CD4-positive, alpha-beta memory T cell (primary cell): Measurements from ENCODE around the gene MBOAT7. TPM values are rescaled to one million over a fixed set of nuclear protein-coding genes. Genes with fewer than 3 reads are reported as not detected.
"Not testable (repeated sequence)": the region's sequence is repeated elsewhere in the genome, so short reads cannot be mapped to it uniquely, and the experiment has no call there.

Experiments
- CTCF ChIA-PET: fragments of 350-600 bp; sonication (Branson Sonifier 250); formaldehyde crosslinking; loops from one replicate; lab custom pipeline; 2021; ENCODE audit warnings: inconsistent platforms; ENCODE audit not compliant: partially characterized antibody; lab: Charles Lee
- POLR2A ChIA-PET: fragments of 350-600 bp; sonication (Branson Sonifier 250); formaldehyde crosslinking; loops from one replicate; lab custom pipeline; 2021; ENCODE audit not compliant: partially characterized antibody; lab: Charles Lee
- DNase-seq, 5 donors: peaks; one replicate each; pipeline versions ENCODE4 v3.0.0 to v3.0.0-alpha.2; 2020 to 2022; ENCODE audit warnings: mixed read lengths in 1 of 5
- H3K27ac ChIP-seq: one replicate; pipeline ENCODE4 v1.7.0; 2013; ENCODE audit warnings: low read depth, low read length
- H3K27me3 ChIP-seq: 2 replicates; pipeline ENCODE4 v1.7.0; 2013; ENCODE audit warnings: mild to moderate bottlenecking, low read length, moderate library complexity; ENCODE audit not compliant: insufficient read depth
- H3K36me3 ChIP-seq: 2 replicates; pipeline ENCODE4 v1.7.0; 2013; ENCODE audit warnings: mild to moderate bottlenecking, low read length, moderate library complexity; ENCODE audit not compliant: insufficient read depth
- H3K4me1 ChIP-seq: 2 replicates; pipeline ENCODE4 v1.7.0; 2013; ENCODE audit warnings: mild to moderate bottlenecking, low read length, moderate library complexity; ENCODE audit not compliant: insufficient read depth
- H3K4me3 ChIP-seq, 2 donors: one replicate each; pipeline ENCODE4 v1.7.0; 2013; ENCODE audit warnings: low read length in 2 of 2, mild to moderate bottlenecking in 1 of 2
- H3K9me3 ChIP-seq, 2 donors: one replicate each; pipeline ENCODE4 v1.7.0; 2013; ENCODE audit warnings: low read length in 2 of 2, control low read depth in 1 of 2; ENCODE audit not compliant: control insufficient read depth in 1 of 2
- H3K27ac Mint-ChIP-seq, 7 donors: one replicate each; pipeline ENCODE4 v1.8.0; 2020 to 2021; ENCODE audit warnings: mixed read lengths in 7 of 7, mild to moderate bottlenecking in 6 of 7, inconsistent platforms in 3 of 7, moderate library complexity in 3 of 7
- H3K27me3 Mint-ChIP-seq, 2 donors: one replicate each; pipeline ENCODE4 v1.8.0; 2020 to 2021; ENCODE audit warnings: mixed read lengths in 2 of 2
- H3K36me3 Mint-ChIP-seq, 2 donors: one replicate each; pipeline ENCODE4 v1.8.0; 2020 to 2021; ENCODE audit warnings: mixed read lengths in 2 of 2, inconsistent platforms in 1 of 2, mild to moderate bottlenecking in 1 of 2
- H3K4me1 Mint-ChIP-seq, 4 donors: one replicate each; pipeline ENCODE4 v1.8.0; 2020 to 2021; ENCODE audit warnings: mixed read lengths in 4 of 4, mild to moderate bottlenecking in 1 of 4
- H3K4me3 Mint-ChIP-seq, 8 donors: one replicate each; pipeline ENCODE4 v1.8.0; 2020 to 2021; ENCODE audit warnings: mixed read lengths in 8 of 8, mild to moderate bottlenecking in 7 of 8, moderate library complexity in 6 of 8, inconsistent platforms in 3 of 8
- H3K9me3 Mint-ChIP-seq, 8 donors: one replicate each; pipeline ENCODE4 v1.8.0; 2020 to 2021; ENCODE audit warnings: mixed read lengths in 8 of 8, mild to moderate bottlenecking in 5 of 8, inconsistent platforms in 3 of 8, moderate library complexity in 1 of 8
- intact Hi-C: fragments of 100-400 bp; cut with micrococcal nuclease; formaldehyde crosslinking; loops from one replicate; pipeline ENCODE4 v1.15.1; 2023
- polyA plus RNA-seq, 2 donors: library from polyadenylated mRNA; unstranded; fragments of 300-500 nt; fragmentation: Illumina TruSeq; gene quantifications; one replicate each; pipeline ENCODE4 v1.2.3, GENCODE V29; 2021
- total RNA-seq, 2 experiments: library from RNA; stranded (reverse); gene quantifications; one replicate each; pipeline ENCODE4 v1.2.3, GENCODE V29; 2021

The MBOAT7 gene
- total and polyA plus RNA-seq, 4 experiments from 2014 or later, result 16.0 to 55.5 (median 37.5) TPM

GRCh38 chr19:54186351-54186750, 3.0 kb downstream of the MBOAT7 start:
- H3K27me3 ChIP-seq, result no peaks in the 10 kb centered on the region
- intact Hi-C loops, result no loop called here
- no peak for DNase-seq
- H3K27ac Mint-ChIP-seq, result peak overlapping the region in 1 of 7 donors; percentile 96
- H3K36me3 ChIP-seq, result peaks cover 7% of the 10 kb centered on the region
- H3K9me3 Mint-ChIP-seq, result peaks cover 0 to 1% (median 0%) of the 10 kb centered on the region in 8 donors
- H3K4me3 ChIP-seq, result no peak overlapping the region
- ChIA-PET POLR2A (interaction anchor here (1.1 to 7.3 kb wide), 3 partner anchors 13 to 16 kb away, joined by 3 to 256 read pairs (median 6); partner anchors contain the start of genes RPS9 and TMC4), CTCF (interaction anchor here (0.9 to 4.5 kb wide), 2 partner anchors 19 to 81 kb away, joined by 3 to 37 read pairs; no protein-coding TSS in a partner anchor)
- peak overlapping the region in 2 of 8 donors; percentile 9 to 17 for H3K4me3 Mint-ChIP-seq
- H3K36me3 Mint-ChIP-seq, result peaks cover 7 to 22% of the 10 kb centered on the region in 2 donors
- peaks cover 20% of the 10 kb centered on the region for H3K4me1 ChIP-seq
- H3K27me3 Mint-ChIP-seq, result no peaks in the 10 kb centered on the region
- H3K27ac ChIP-seq, result no peak overlapping the region
- no peaks in the 10 kb centered on the region for H3K9me3 ChIP-seq
- H3K4me1 Mint-ChIP-seq, result peaks cover 10 to 35% (median 18%) of the 10 kb centered on the region in 4 donors

DNA sequence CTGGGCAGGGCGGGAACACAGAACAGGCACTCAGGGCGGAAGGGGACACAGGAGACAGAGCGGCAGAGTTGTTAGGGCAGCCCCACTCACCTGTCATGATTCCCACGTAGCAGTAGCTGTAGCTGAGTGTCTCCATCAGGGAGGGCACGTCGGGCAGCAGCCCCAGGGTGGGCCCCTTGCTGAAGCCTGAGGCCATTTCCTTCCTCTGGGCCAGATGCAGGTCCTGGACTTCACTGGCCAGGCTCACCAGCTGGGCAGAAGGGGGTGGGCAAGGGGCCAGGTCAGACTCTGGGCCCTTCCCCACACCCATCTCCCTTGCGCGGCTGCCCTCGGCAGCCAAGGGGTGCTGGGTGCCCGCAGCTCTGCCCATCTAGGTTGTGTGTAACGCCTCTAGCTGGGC, 5.9 kb downstream of the MBOAT7 start:
- H3K36me3 Mint-ChIP-seq, result peaks cover 12% of the 10 kb centered on the region in 2 donors
- H3K27ac Mint-ChIP-seq, result peak overlapping the region in 1 of 7 donors; percentile 25
- Histone ChIP-seq H3K4me3 (no peak overlapping the region), H3K4me1 (peaks cover 15% of the 10 kb centered on the region), H3K9me3 (no peaks in the 10 kb centered on the region), H3K27me3 (no peaks in the 10 kb centered on the region), H3K36me3 (peaks cover 10% of the 10 kb centered on the region), H3K27ac (no peak overlapping the region)
- ChIA-PET POLR2A (no interaction called here), CTCF (interaction anchor here (1.1 kb wide), 1 partner anchor 12 kb away, joined by 3 read pairs; no protein-coding TSS in a partner anchor)
- peaks cover 8 to 21% (median 12%) of the 10 kb centered on the region in 4 donors for H3K4me1 Mint-ChIP-seq
- DNase-seq, result no peak
- H3K4me3 Mint-ChIP-seq, result no peak overlapping the region
- H3K27me3 Mint-ChIP-seq, result no peaks in the 10 kb centered on the region
- no peaks in the 10 kb centered on the region for H3K9me3 Mint-ChIP-seq
- intact Hi-C loops, result no loop called here

- DNase-seq, H3K9me3 ChIP-seq, H3K27me3 ChIP-seq, H3K4me1 Mint-ChIP-seq, H3K27me3 Mint-ChIP-seq, intact Hi-C loops, H3K9me3 Mint-ChIP-seq, H3K27ac ChIP-seq, H3K4me1 ChIP-seq, POLR2A ChIA-PET, H3K36me3 ChIP-seq, H3K27ac Mint-ChIP-seq, H3K4me3 Mint-ChIP-seq, H3K4me3 ChIP-seq: not testable (repeated sequence)
- CTCF ChIA-PET, result interaction anchor here (1.0 kb wide), 1 partner anchor 84 kb away, joined by 3 read pairs; no protein-coding TSS in a partner anchor
- H3K36me3 Mint-ChIP-seq, result peaks cover 11 to 16% of the 10 kb centered on the region in 2 donors
Measured at GRCh38 chr19:54181894-54182293, 7.5 kb downstream of the MBOAT7 start.

DNA sequence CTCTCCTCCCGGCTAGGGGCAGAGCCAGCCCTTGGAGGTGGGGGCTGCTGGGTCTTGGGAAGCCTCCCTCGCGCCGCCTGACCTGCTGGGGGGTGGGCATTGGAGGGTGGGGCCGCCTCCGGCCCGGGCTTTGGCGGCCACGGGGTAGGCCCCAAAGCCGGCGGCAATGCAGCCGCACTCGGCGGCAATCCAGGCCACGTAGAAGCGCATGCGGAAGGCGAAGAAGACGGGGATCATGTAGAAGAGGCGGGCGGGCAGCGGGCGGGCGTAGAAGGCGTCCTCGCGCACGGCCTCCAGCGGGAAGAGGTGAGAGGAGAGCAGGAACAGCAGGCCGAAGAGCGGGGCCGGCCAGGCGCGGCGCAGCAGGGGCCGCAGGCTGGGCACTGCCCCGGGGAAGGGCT, 8.7 kb downstream of the MBOAT7 start:
- POLR2A ChIA-PET, result interaction anchor here (0.6 kb wide), 1 partner anchor 67 kb away, joined by 3 read pairs; no protein-coding TSS in a partner anchor
- Histone ChIP-seq H3K9me3 (no peaks in the 10 kb centered on the region), H3K4me3 (no peak overlapping the region), H3K4me1 (no peaks in the 10 kb centered on the region), H3K27ac (no peak overlapping the region), H3K36me3 (peaks cover 6% of the 10 kb centered on the region), H3K27me3 (no peaks in the 10 kb centered on the region)
- DNase-seq, result no peak
- Mint-ChIP-seq H3K27ac (no peak overlapping the region), H3K36me3 (peaks cover 13 to 16% of the 10 kb centered on the region in 2 donors), H3K4me1 (peaks cover 0 to 4% (median 0%) of the 10 kb centered on the region in 4 donors), H3K4me3 (no peak overlapping the region), H3K9me3 (no peaks in the 10 kb centered on the region), H3K27me3 (no peaks in the 10 kb centered on the region)
- intact Hi-C loops, result no loop called here
- CTCF ChIA-PET, result no interaction called here

DNA sequence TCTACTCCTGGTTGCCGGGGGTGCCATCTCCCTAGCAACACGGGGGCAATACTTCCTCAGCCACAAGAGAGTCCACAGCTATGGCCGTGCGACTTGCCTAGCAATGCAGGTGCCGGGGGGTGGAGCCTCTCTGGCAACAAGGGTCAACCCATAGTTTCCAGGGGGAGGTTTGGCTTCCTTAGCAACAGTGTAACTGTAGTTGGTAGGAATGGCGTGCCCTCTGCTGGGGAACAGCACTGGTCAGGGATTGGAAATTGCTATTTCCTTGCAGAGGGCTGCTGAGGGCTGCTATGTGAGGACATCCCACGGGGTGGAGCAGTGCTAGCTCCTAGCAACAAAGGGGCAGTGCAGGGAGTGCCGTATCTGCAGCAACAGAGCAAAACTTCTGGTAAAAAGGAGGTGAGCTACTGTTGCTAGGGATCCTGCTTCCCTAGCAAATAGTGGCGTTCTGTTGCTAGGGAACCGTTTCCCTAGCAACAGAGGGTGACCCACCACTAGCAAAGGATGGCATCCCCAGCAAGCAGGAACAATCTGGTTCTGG, 9.4 kb downstream of the MBOAT7 start:
- Histone ChIP-seq H3K36me3 (peaks cover 6% of the 10 kb centered on the region), H3K27ac (no peak overlapping the region), H3K9me3 (no peaks in the 10 kb centered on the region), H3K4me3 (no peak overlapping the region), H3K27me3 (no peaks in the 10 kb centered on the region), H3K4me1 (no peaks in the 10 kb centered on the region)
- Mint-ChIP-seq H3K36me3 (peaks cover 11 to 16% of the 10 kb centered on the region in 2 donors), H3K27ac (no peak overlapping the region), H3K9me3 (no peaks in the 10 kb centered on the region), H3K27me3 (no peaks in the 10 kb centered on the region), H3K4me3 (no peak overlapping the region), H3K4me1 (peaks cover 0 to 4% (median 0%) of the 10 kb centered on the region in 4 donors)
- no peak for DNase-seq
- ChIA-PET POLR2A (interaction anchor here (0.6 kb wide), 1 partner anchor 68 kb away, joined by 3 read pairs; no protein-coding TSS in a partner anchor), CTCF (no interaction called here)
- intact Hi-C loops, result no loop called here

DNA sequence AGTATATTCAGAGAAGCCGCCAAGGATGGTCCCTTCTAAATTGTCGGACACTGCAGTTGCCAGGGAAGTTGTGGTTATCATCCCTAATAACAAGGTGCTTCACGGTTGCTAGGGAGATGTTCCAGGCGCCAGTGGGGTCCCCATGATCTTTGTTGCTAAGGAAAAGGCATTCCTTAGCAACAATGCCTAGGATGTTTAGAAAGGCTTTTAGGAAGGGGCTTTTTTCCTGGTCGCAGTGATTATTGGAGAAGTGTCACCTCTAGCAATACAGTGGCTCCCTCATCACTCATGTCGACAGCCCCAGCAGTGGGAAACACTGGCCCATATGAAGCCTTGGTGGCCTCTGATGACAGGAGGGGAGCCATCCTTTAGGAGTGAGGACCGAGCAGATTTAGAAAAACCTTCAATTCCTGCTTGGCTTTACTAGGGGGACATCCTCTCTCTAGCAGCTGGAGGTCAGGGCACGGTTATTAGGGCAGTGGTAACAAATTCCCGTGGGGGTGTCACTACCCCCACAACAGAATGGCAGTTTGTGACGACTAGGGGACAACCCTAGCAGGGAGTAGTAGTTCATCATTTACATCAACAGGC, 10.0 kb downstream of the MBOAT7 start:
- Histone ChIP-seq H3K27ac (no peak overlapping the region), H3K4me3 (no peak overlapping the region), H3K4me1 (no peaks in the 10 kb centered on the region), H3K9me3 (no peaks in the 10 kb centered on the region), H3K36me3 (peaks cover 6% of the 10 kb centered on the region), H3K27me3 (no peaks in the 10 kb centered on the region)
- POLR2A ChIA-PET, result no interaction called here
- Mint-ChIP-seq H3K27ac (peak overlapping the region in 1 of 7 donors; percentile 22), H3K9me3 (no peaks in the 10 kb centered on the region), H3K27me3 (no peaks in the 10 kb centered on the region), H3K4me1 (peaks cover 0 to 4% (median 0%) of the 10 kb centered on the region in 4 donors), H3K4me3 (no peak overlapping the region), H3K36me3 (peaks cover 11 to 16% of the 10 kb centered on the region in 2 donors)
- CTCF ChIA-PET, result no interaction called here
- intact Hi-C loops, result no loop called here
- no peak for DNase-seq

- Mint-ChIP-seq H3K4me1 (peaks cover 0 to 3% (median 0%) of the 10 kb centered on the region in 4 donors), H3K36me3 (peaks cover 9 to 10% of the 10 kb centered on the region in 2 donors), H3K27ac (peak overlapping the region in 1 of 7 donors; percentile 37), H3K27me3 (no peaks in the 10 kb centered on the region), H3K9me3 (no peaks in the 10 kb centered on the region), H3K4me3 (no peak overlapping the region)
- Histone ChIP-seq H3K36me3 (peaks cover 6% of the 10 kb centered on the region), H3K4me3 (no peak overlapping the region), H3K27ac (no peak overlapping the region), H3K27me3 (no peaks in the 10 kb centered on the region), H3K9me3 (no peaks in the 10 kb centered on the region), H3K4me1 (no peaks in the 10 kb centered on the region)
- DNase-seq, result peak in 2 of 5 donors; percentile 35 to 37
- ChIA-PET CTCF (no interaction called here), POLR2A (interaction anchor here (1.0 kb wide), 1 partner anchor 11 kb away, joined by 3 read pairs; the partner anchor contains the start of gene MBOAT7)
- intact Hi-C loops, result no loop called here
Measured at GRCh38 chr19:54178581-54179261, 10.7 kb downstream of the MBOAT7 start.
